GM18870 (cell line): ENCODE measurements around the gene BSG.
A peak's percentile ranks its signal among the peaks of the same experiment; 100 is the strongest.

ENCODE experiments used
- ATAC-seq: cut with Tn5 transposase; IDR thresholded peaks from one replicate; pipeline ENCODE4 v1.9.1; 2021; ENCODE audit warnings: moderate library complexity; ENCODE audit not compliant: unreplicated experiment

BSG gene

DNA sequence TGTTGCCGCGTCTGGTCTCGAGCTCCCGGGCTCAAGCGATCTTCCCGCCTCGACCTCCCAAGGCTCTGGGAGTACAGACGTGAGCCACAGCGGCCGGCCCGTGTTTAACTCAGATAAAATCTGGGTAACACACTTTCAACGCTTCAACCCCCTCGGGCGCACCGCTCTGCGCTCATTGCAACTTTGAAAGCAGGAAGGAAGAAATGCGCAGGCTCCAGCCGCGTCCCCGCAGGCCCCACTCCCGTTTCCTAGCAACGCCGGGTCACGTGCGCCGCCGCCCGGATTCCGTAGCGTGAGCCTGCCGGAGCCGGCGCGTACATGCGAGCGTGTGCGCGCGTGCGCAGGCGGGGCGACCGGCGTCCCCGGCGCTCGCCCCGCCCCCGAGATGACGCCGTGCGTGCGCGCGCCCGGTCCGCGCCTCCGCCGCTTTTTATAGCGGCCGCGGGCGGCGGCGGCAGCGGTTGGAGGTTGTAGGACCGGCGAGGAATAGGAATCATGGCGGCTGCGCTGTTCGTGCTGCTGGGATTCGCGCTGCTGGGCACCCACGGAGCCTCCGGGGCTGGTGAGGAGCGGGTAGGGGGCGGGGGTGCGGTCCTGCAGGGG is at the start of gene BSG:
BSG (plus strand) TSS at position 457 of the 603 bp plus-strand sequence; CDS start at position 496, 39 bp downstream.
- ATAC-seq: peak; percentile 66

DNA sequence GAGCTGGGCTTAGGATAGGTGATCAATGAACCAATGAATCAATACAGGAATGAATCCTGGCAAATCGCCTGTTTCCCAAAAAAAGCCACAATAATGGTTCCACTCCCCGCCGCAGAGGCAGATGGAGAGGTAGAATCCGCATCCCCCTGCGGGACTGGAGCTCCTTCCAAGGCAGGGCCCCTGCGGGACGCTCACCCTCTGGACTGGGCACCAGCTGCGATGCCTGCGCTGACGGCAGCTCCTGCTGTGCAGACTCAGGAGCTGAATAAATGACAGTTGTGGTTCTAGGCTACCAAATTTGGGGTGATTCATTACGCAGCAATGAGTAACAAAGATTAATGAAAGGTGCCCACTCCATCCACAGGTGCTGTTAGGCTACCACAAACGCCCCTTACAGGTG is 49.7 kb upstream of the BSG start:
- ATAC-seq: no peak

DNA sequence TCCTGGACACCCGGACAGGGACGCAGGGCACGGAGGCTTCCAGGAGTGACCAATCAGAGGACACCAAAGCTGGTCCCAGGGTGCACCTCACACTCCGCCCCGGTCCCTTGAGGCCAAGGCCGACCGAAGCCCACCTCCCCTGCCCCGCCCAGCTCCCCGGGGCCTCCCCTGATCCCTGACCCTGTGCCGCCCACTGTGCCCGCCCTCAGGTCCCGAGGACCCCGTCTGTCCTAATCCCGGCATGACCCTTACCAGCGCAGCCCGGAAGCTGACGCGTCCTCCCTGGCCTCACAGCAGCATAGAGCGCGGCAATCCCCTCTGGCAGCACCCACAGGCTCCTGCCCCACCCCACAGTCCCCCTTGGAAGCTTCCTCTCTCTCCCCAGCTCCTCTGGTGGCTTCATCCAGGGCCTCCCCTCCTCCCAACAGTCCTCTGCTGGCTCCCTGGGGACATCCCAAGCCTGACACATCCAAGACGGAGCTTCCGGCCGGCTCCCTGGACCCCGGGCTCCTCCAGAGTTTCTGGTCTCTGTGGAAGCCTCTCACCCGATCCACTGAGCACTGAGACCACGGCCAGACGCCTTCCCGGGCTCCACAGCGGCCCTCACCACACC is 48.2 kb upstream of the BSG start:
- no peak for ATAC-seq

DNA sequence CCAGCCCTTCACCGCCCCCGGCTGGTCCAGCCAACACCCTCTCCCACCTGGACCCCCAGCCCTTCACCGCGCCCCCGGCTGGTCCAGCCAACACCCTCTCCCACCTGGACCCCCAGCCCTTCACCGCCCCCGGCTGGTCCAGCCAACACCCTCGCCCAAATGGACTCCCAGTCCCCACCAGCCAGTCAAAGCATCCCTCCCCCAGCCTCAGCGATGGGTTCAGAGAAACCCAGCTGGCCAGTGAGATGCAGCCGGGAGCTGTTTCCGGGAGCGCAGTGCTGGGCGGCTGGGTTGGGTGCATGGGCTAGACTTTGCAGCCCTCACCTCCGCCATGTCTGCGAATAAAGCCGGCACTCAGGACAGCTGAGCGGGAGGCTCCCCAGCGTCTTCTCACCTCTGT is 47.4 kb upstream of the BSG start:
- no peak for ATAC-seq

DNA sequence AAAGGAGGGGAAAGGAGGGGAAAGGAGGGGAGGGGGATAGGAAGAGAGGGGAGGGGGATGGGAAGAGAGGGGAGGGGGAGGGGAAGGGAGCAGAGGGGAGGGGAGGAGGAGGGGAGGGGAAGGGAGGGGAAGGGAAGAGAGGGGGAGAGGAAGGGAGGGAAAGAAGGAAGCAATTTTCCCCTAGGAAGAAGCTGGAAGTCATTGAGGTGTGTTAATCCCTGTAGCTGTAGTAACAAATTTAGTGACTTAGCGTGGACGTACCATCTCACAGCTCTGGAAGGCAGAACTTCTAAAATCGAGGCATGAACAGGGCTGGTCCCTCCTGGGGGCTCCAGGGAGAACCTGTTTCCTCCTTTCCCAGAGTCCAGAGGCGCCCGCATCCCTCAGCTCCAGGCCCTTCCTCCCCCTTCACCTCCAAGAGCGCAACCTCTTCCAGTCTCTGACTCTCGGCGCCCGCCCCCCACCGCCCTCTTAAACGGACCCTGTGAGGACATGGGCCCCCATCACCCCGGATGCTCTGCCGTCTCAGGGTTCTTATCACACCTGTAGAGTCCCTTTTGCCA is 46.5 kb upstream of the BSG start:
- no peak for ATAC-seq

DNA sequence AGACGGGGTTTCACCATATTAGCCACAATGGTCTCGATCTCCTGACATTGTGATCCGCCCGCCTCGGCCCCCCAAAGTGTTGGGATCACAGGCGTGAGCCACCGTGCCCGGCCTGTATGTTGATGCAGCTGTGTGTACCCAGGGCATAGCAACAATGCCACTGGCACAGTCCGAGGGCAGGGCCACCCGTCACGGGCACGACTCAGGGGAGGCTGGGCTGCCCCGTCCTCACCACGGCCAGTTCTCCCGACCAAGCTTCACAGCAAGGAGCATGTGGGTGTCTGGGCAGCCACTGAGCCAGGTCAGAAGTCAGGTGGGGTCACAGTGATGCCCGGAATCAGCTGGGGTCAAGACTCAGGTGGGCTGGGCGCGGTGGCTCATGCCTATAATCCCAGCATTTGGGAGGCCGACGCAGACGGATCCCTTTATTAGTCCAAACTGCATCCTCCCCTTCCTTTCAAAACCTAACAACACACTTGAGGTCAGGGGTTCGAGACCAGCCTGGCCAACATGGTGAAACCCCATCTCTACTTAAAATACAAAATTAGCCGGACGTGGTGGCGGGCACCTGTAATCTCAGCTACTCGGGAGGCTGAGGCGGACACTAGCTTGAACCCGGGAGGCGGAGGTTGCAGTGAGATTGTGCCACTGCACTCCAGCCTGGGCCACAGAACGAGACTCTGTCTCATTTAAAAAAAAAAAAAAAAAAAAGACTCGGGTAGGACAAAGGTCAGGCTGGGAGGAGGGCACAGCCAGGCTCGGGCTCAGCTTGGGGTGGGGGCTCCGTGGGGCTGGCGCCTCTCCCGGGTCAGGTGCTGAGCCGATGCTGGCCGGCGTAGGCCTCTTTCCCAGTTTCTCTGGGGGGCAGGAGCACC is 42.0 kb upstream of the BSG start:
- ATAC-seq: no peak

DNA sequence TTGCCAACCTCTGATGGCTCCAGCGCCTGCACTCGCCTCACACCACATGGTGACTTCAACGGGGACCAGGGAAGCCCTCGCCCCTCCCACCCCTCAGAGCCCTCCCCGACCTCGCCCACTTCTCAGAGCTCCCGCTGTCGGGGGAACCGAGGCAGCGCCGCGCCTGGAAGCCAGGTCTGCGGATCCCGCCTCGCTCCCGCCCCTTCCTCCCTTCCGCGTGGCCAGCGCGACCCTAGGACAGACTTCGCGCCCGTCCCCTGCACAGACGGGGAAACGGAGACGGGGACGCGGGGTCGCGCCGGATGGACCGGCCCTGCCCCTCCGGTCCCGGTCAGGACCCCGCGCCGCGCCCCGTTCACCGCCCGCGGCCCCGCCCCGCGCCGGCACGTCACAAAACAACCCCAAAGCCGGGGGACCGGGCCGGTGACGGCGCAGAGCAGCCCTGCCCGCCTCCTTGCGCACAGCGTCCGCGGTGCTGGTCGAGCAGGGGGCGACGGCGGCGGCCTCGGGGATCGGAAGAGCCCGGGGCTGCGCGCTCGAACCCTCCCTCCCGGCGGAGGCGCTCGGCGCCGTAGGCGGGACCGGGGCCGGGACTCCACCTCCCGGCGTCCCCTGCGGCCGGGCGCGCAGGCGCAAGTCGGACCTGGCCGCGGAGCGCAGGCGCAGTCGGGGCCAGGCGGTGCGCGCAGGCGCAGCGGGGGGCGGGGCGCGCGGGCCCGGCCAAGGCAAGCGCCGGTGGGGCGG is 41.2 kb upstream of the BSG start:
- ATAC-seq: peak; percentile 40

DNA sequence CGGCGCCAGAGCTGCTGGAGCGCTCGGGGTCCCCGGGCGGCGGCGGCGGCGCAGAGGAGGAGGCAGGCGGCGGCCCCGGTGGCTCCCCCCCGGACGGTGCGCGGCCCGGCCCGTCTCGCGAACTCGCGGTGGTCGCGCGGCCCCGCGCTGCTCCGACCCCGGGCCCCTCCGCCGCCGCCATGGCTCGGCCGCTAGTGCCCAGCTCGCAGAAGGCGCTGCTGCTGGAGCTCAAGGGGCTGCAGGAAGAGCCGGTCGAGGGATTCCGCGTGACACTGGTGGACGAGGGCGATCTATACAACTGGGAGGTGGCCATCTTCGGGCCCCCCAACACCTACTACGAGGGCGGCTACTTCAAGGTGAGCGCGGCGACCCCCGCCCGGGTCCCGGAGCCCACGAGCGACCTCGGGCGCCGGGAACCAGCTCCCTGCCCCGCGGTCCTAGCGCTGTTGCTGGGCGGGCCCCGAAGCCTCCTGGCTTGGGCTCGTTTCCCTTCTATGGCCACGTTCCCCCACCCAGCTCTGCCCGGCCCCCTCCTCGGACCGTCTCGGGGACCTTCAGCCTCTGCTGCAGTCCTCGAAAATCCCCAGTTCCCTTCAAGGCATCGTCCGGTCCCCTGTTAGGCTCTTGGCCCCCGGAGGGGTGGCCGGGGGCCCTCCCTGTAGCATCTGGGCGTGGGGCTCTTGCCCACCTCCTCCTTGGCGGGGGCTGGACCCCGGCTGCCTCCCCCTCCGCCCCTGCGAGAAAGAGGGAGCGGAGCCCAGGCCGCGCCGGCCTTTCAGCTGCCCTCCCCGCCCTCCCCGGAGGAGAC is 40.4 kb upstream of the BSG start, which contains the start of gene CDC34:
CDC34 (plus strand) TSS at position 8 of the 808 bp plus-strand sequence; CDS start at position 180, 172 bp downstream.
- ATAC-seq: peak; percentile 9

DNA sequence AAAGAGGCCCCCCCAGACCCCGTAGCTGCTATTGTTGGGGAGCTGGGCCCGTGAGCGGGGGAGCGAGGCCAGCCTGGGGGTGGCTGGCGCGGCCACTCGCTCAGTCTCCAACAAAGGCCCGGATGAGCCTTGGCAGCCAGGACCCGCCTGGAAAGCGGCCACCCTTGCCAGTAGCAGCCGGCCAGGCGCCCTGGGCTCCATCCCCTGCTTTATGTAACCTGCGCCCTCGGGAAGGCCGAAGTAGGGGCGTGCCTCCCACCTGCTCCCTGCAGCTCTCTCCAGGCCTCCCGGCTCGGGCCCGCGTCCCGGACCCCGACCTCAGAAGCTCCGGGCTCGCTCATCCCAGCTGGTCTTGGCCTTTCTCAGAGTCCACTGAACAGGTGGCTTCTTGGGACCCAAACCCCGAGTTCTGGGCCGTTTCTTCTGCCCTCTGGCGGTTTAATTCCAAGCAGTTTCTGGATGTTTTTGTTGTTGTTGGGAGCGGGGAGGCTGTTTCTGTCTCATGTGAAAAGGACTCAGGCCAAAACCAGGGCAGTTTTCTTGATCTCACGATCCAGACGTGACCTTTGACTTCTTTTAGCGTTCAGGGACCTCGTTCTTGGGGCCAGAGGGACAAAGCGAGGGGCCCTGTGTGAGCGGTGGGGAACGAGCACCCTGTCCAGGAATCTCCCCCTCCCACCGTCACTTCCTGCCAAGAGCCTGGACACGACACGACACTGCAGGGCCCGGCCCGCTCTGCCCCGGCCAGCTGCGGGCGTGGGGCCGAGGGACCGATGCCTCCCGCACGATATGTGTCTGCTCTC is 39.6 kb upstream of the BSG start:
- no peak for ATAC-seq

DNA sequence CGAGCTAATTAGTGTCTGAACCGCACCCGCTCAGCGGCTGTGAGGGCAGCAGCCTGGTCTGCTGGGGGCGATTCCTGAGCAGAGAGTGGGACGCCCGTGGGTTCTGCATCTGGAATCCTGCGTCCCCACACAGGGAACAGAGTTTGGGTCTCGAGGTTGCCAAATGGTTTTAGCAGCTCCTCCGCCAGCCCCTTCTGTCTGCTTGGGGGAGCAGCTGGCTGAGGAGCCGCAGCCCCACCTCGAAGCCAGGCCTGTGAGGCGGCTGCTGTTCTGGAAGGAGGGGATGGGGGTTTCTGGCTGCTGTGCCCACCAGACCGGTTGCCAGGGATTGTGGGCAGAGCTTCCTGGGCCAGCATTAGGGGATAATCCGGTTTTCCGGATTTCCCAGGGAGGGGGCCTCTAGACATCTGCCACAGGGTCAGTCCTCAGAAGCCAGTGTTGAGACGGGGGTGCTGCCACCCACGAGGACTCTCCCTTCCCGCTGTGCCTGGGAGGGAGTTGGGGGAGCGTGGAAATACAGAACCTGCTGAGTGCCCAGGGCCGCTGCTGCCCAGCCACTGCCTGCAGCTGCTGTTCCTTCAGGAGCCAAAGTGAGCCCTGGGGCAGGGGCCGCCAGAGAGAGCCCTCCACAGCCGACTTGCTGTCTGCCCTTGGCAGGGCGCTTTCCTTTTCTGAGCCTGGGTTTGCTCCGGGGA is 38.9 kb upstream of the BSG start:
- ATAC-seq: no peak

DNA sequence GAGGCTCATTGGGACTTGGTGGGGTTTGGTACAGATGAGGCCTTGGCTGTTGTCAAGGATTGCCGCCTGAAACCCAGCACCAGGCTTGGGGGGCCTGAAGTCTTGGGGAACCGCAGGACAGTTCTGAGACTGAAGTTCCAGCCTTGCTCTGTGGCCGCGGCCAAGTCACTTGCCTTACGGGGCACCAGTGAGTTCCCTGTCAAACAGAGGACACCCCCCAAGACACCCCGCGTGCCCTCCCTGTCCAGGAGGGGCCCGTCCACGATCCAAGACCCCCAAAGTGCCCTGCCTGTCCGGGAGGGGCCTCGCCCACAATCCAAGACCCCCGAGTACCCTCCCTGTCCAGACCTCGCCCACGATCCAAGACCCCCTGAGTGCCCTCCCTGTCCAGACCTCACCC is 38.3 kb upstream of the BSG start:
- ATAC-seq: no peak

DNA sequence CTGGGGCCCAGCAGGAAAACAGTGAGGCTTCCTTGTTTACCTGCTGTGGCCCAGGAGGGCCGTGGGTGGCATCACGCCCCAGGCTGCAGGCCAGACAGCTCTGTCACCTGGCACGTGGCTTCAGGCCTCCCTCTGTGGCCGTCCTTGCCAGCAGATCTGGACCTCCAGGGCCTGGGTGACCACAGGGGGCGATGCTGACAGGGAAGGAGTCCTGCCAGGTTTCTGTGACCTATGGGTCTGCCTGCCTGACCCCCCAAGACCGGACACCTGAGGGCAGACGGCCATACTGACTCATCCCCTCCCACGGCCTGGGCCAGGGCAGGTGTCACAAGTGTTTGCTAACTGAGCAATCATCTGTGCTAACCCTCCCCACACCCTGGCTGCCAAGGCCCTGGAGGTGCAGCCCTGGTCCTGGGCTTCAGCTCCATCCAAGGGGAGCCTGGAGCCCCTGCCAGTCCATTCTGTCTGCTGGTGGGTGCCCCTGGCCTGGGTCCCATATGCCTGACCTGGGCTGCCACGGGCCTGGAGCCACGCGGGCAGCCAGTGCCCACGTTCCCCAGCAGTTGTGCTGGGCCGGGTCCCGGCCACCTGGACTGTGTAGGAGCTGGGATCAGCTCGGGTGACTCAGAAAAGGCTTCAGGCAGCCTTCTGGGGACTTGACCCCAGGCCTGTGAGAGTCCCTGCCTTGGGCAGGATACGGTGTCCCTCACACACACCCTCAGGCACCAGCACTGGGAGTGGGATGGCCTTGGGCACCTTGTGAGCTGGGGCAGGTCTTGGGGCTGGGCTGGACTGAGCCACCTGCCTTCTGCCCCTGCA is 37.2 kb upstream of the BSG start:
- no peak for ATAC-seq

DNA sequence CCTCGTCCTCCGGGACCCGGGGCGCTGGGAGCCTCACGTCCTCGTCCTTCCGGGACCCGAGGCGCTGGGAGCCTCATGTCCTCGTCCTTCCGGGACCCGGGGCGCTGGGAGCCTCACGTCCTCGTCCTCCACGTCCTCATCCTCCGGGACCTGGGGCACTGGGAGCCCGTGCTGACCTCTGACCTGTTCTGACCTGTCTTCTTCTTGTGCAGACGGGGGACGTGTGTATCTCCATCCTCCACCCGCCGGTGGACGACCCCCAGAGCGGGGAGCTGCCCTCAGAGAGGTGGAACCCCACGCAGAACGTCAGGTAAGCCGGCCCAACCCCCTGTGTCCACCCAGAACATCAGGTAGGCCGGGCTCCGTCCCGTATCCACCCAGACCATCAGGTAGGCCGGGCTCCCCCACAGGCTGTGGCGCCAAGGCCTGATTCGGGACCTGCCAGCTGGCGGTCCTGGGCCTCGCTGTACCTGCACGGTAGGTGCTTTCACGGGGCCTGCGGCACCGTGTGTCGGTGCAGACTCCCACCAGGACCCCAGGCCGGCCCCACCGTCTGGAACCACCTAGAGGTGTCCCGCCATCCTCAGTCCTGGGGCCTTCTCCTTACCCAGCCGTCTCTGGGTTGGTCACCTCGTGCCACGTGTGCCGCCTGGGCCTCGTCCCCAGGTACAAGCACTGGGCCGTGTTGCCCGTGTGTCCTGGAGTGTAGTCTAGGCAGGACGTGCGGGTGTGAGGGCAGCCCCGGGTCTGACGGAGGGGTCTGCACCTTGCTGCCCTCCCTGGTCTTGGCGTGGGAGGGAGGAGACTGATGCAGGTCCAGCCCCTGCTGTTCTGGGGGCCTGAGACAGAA is 36.1 kb upstream of the BSG start:
- no peak for ATAC-seq

DNA sequence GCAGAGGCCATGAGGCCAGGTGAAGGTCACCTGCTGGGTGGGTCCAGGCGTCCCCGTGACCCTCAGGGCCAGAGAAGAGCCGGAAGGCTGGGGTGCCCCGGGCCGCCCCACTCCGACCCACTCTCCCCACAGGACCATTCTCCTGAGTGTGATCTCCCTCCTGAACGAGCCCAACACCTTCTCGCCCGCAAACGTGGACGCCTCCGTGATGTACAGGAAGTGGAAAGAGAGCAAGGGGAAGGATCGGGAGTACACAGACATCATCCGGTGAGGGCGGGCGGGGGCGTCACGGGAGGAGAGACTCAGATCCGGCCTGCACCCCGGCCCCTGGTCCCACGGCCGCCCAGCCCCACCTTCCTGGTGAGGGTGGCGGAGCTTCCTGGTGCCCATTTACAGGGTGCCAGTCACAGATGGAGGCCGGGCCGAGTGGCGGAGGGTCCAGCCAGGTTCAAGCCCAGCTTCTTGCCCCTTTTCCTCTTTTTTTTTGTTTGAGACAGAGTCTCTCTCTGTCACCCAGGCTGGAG is 35.5 kb upstream of the BSG start:
- no peak for ATAC-seq

DNA sequence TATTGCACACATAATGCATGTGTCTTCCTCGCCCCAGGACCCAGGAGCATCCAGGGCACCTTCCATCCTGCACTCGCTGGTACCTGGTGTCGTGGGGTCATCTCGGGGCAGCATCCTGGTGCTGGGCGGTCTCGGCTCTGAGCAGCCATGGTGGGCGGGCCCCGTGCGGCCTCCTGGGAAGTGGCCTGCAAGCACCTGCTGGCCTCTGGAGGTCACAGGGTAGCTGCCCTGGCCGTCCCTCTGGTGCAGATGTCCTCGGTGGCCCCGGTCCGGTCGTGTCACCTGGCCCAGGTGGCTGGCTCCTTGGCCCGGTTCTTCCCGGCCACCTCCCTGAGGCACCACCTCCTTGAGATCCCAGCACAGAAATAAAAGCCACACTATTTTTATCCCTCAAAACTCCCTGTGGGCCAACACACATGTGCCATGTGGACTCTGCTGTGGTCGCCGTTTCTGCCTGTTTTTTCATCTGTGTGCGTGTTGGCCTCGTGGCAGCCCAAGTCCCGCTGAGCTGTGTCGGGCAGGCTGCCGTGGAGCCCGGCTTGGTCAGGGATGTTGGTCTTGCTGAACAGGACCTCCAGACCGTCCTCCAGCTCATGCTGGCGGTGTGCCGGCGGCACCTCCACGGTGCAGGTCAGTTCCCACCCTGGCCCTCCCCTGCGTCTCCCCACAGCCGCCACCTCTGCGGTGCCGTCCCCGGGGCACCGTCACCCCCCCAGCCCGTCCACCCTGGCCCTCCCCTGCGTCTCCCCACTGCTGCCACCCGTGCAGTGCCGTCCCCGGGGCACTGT is 33.6 kb upstream of the BSG start:
- no peak for ATAC-seq
